OCI-LY7 (cell line): ENCODE data around the gene ZNF592. TPM values are rescaled to one million over a fixed set of nuclear protein-coding genes. Genes with fewer than 3 reads are reported as not detected.

ENCODE experiments used
- BruUV-seq: library from RNA; stranded (reverse); fragments of 400-500 nt; replicated peaks from 2 replicates; lab custom pipeline; 2021; lab: Mats Ljungman, UMichigan
- CTCF ChIA-PET: fragments of 300-600 bp; sonication (Branson Sonifier 250); formaldehyde crosslinking; loops from one replicate; lab custom pipeline; 2022; ENCODE audit warnings: antibody characterized with exemption; ENCODE audit not compliant: unreplicated experiment; lab: Charles Lee
- POLR2A ChIA-PET: fragments of 300-600 bp; sonication (Branson Sonifier 250); formaldehyde crosslinking; loops from one replicate; lab custom pipeline; 2022; ENCODE audit warnings: antibody characterized with exemption; lab: Charles Lee
- DNase-seq: peaks from one replicate; pipeline ENCODE4 v3.0.0-alpha.2; 2015; ENCODE audit warnings: low spot score
- H2AFZ ChIP-seq: fragments of 200-600 bp; sonication (generic), shearing (Covaris generic); 2 replicates; pipeline ENCODE4 v1.6.1; 2014; ENCODE audit warnings: mild to moderate bottlenecking, antibody characterized with exemption, low read length, moderate library complexity
- H3K27ac ChIP-seq: fragments of 200-600 bp; sonication (generic); 2 replicates; pipeline ENCODE4 v1.5.1; 2014; ENCODE audit warnings: mixed run types, low read depth, mild to moderate bottlenecking, moderate library complexity, low read length, inconsistent platforms; ENCODE audit not compliant: poor library complexity, severe bottlenecking
- H3K36me3 ChIP-seq: fragments of 200-600 bp; sonication (generic); 2 replicates; pipeline ENCODE4 v1.6.1; 2014; ENCODE audit warnings: mild to moderate bottlenecking, antibody characterized with exemption, low read length, moderate library complexity, mixed read lengths; ENCODE audit not compliant: insufficient read depth
- H3K4me1 ChIP-seq: fragments of 200-600 bp; sonication (generic); 2 replicates; pipeline ENCODE4 v1.5.1; 2014; ENCODE audit warnings: mild to moderate bottlenecking, low read length; ENCODE audit not compliant: insufficient read depth, poor library complexity, severe bottlenecking
- H3K4me2 ChIP-seq: fragments of 200-600 bp; sonication (generic); 2 replicates; pipeline ENCODE4 v1.6.1; 2014; ENCODE audit warnings: mild to moderate bottlenecking, low read length
- H3K4me3 ChIP-seq: fragments of 200-600 bp; sonication (generic); 2 replicates; pipeline ENCODE4 v1.5.1; 2014; ENCODE audit warnings: mild to moderate bottlenecking, low read depth, low read length; ENCODE audit not compliant: poor library complexity, severe bottlenecking
- H3K79me2 ChIP-seq: fragments of 200-600 bp; sonication (generic); 2 replicates; pipeline ENCODE4 v1.6.1; 2016; ENCODE audit warnings: low read depth, mild to moderate bottlenecking, low read length, moderate library complexity, mixed read lengths; ENCODE audit not compliant: insufficient read depth
- H3K9me2 ChIP-seq: fragments of 200-600 bp; sonication (generic); 2 replicates; pipeline ENCODE4 v1.6.1; 2016; ENCODE audit warnings: mild to moderate bottlenecking, low read length, mixed read lengths; ENCODE audit not compliant: insufficient read depth
- H3K9me3 ChIP-seq: fragments of 200-600 bp; sonication (generic); 2 replicates; pipeline ENCODE4 v1.6.1; 2014; ENCODE audit warnings: mild to moderate bottlenecking, mixed run types, low read length, mixed read lengths
- H4K20me1 ChIP-seq: fragments of 200-600 bp; sonication (generic); 2 replicates; pipeline ENCODE4 v1.6.1; 2014; ENCODE audit warnings: mild to moderate bottlenecking, antibody characterized with exemption, low read length, moderate library complexity, mixed read lengths; ENCODE audit not compliant: insufficient read depth
- EZH2phosphoT487 ChIP-seq: fragments of 200-600 bp; sonication (generic); IDR thresholded peaks from 2 replicates; pipeline ENCODE4 v1.6.1; 2018; ENCODE audit warnings: low read depth, borderline replicate concordance, mild to moderate bottlenecking, mixed run types, antibody characterized with exemption, low read length, moderate library complexity, mixed read lengths
- intact Hi-C: fragments of 100-400 bp; cut with micrococcal nuclease; formaldehyde crosslinking; loops from one replicate; pipeline ENCODE4 v1.10.0; 2022; ENCODE audit not compliant: unreplicated experiment
- total RNA-seq, 2 experiments: library from RNA; depleted of rRNA in 1 of 2; stranded (reverse); fragments of >200 nt in 1 of 2; shearing (Covaris generic) in 1 of 2; gene quantifications; 2 replicates each; pipeline ENCODE4 v1.2.3, GENCODE V29; 2014 to 2022
- TF ChIP-seq, protein P1 (sequence below): fragments of 200-600 bp; sonication (generic); conservative IDR thresholded peaks from 2 replicates; pipeline ENCODE4 v1.5.1; 2014; ENCODE audit warnings: mild to moderate bottlenecking, antibody characterized with exemption, low read length, moderate library complexity, mixed read lengths

The ZNF592 gene
- total RNA-seq, 2 experiments from 2014 or later, result 23.0 to 41.3 TPM

DNA sequence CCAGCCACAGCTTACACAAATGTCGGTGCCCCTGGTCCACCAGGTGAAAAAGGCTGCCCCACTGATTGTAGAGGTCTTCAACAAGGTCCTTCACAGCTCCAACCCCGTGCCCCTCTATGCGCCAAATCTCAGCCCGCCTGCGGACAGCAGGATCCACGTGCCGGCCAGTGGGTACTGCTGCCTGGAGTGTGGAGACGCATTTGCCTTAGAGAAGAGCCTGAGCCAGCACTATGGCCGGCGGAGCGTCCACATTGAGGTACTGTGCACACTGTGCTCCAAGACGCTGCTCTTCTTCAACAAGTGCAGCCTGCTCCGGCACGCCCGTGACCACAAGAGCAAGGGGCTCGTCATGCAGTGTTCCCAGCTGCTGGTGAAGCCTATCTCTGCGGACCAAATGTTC, 35.9 kb downstream of the ZNF592 start:
- no peaks in the 10 kb centered on the region; the same call in 1 of the 2 replicates for H4K20me1 ChIP-seq
- H3K79me2 ChIP-seq, result peaks cover 47% of the 10 kb centered on the region
- ChIA-PET CTCF (no interaction called here), POLR2A (no interaction called here)
- peaks cover 91% of the 10 kb centered on the region for H3K36me3 ChIP-seq
- TF ChIP-seq, protein P1, sequence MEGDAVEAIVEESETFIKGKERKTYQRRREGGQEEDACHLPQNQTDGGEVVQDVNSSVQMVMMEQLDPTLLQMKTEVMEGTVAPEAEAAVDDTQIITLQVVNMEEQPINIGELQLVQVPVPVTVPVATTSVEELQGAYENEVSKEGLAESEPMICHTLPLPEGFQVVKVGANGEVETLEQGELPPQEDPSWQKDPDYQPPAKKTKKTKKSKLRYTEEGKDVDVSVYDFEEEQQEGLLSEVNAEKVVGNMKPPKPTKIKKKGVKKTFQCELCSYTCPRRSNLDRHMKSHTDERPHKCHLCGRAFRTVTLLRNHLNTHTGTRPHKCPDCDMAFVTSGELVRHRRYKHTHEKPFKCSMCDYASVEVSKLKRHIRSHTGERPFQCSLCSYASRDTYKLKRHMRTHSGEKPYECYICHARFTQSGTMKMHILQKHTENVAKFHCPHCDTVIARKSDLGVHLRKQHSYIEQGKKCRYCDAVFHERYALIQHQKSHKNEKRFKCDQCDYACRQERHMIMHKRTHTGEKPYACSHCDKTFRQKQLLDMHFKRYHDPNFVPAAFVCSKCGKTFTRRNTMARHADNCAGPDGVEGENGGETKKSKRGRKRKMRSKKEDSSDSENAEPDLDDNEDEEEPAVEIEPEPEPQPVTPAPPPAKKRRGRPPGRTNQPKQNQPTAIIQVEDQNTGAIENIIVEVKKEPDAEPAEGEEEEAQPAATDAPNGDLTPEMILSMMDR, result no peak
- H3K9me2 ChIP-seq, result no peaks in the 10 kb centered on the region
- no peak for DNase-seq
- no peaks in the 10 kb centered on the region for H3K9me3 ChIP-seq
- H3K4me2 ChIP-seq, result no peak overlapping the region
- intact Hi-C loops, result no loop called here
- no peak overlapping the region for H2AFZ ChIP-seq
- H3K4me1 ChIP-seq, result no peaks in the 10 kb centered on the region
- no peak overlapping the region for H3K4me3 ChIP-seq
- H3K27ac ChIP-seq, result no peak overlapping the region
- BruUV-seq, result no TSS peak

DNA sequence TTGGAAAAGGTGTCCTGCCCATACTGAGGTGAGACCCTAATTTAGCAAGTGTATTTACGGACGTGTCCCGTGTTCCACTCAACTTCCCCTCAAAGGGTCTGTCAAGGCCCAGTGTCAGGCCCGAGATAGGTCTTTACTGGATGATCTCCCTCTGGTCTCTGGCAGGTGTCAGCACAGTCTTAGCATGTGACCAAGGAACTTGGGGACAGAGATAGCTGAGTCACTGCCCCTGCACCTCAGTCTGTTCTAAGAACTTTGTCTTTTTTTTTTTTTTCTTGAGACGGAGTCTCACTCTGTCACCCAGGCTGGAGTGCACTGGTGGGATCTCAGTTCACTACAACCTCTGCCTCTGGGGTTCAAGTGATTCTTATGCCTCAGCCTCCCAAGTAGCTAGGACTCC, 36.7 kb downstream of the ZNF592 start:
- no peak overlapping the region for H3K4me2 ChIP-seq
- no peaks in the 10 kb centered on the region for H3K4me1 ChIP-seq
- H3K79me2 ChIP-seq, result peaks cover 46% of the 10 kb centered on the region
- intact Hi-C loops, result loop anchor here (5.0 kb wide), 1 partner anchor 42 kb away; no protein-coding TSS in a partner anchor
- H2AFZ ChIP-seq, result no peak overlapping the region
- no peak overlapping the region for H3K27ac ChIP-seq
- H4K20me1 ChIP-seq, result no peaks in the 10 kb centered on the region; the same call in 1 of the 2 replicates
- no peak for TF ChIP-seq EZH2phosphoT487
- TF ChIP-seq, protein P1, result no peak
- H3K4me3 ChIP-seq, result no peak overlapping the region
- ChIA-PET POLR2A (interaction anchor here (0.7 kb wide), 1 partner anchor 203 kb away, joined by 4 read pairs; no protein-coding TSS in a partner anchor), CTCF (no interaction called here)
- no peak for DNase-seq
- BruUV-seq, result no TSS peak
- H3K9me3 ChIP-seq, result no peaks in the 10 kb centered on the region
- H3K36me3 ChIP-seq, result peaks cover 92% of the 10 kb centered on the region
- no peaks in the 10 kb centered on the region for H3K9me2 ChIP-seq

GRCh38 chr15:84788500-84788899, 40.1 kb downstream of the ZNF592 start:
- Histone ChIP-seq H3K4me3 (no peak overlapping the region), H3K9me2 (no peaks in the 10 kb centered on the region), H4K20me1 (no peaks in the 10 kb centered on the region; the same call in 1 of the 2 replicates), H2AFZ (no peak overlapping the region), H3K79me2 (peaks cover 29% of the 10 kb centered on the region), H3K4me2 (no peak overlapping the region), H3K9me3 (no peaks in the 10 kb centered on the region), H3K36me3 (peaks cover 94% of the 10 kb centered on the region), H3K4me1 (no peaks in the 10 kb centered on the region), H3K27ac (no peak overlapping the region)
- CTCF ChIA-PET, result no interaction called here
- no TSS peak for BruUV-seq
- no peak for DNase-seq
- POLR2A ChIA-PET, result interaction anchor here (0.8 to 0.9 kb wide), 2 partner anchors 37 to 54 kb away, joined by 4 to 5 read pairs; no protein-coding TSS in a partner anchor
- TF ChIP-seq, protein P1, result no peak
- TF ChIP-seq EZH2phosphoT487, result no peak
- intact Hi-C loops, result loop anchor here (5.0 kb wide), 1 partner anchor 39 kb away; no protein-coding TSS in a partner anchor
